DMS153 treated with DMSO at 0.1 percent for 48 hours (cell line): Measurements from ENCODE around the gene MDGA2.
"Not testable (repeated sequence)": the region's sequence is repeated elsewhere in the genome, so short reads cannot be mapped to it uniquely, and the experiment has no call there.

Experiments
- DNase-seq: peaks from one replicate; lab custom pipeline; 2025; ENCODE audit not compliant: unreplicated experiment; lab: John Stamatoyannopoulos, UW

MDGA2 gene

DNA sequence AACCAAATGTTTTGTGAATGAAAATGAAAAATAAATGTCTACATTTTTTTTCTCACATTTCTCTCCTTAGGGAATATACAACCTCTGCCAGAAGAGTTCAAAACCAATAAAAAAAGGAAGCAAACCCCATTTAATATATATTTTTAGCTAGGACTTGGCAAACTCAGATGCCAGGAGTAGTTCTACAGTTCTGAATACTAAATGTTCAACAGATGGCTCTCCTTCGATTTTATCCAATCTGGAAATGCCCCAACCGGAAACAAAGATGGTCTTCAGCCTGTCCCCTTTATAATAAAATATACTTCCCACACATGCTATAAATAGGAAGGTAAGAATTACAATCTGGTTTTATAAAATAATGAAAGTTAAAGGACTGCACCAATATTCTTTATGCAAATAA, 330.4 kb downstream of the MDGA2 start:
- no peak for DNase-seq

DNA sequence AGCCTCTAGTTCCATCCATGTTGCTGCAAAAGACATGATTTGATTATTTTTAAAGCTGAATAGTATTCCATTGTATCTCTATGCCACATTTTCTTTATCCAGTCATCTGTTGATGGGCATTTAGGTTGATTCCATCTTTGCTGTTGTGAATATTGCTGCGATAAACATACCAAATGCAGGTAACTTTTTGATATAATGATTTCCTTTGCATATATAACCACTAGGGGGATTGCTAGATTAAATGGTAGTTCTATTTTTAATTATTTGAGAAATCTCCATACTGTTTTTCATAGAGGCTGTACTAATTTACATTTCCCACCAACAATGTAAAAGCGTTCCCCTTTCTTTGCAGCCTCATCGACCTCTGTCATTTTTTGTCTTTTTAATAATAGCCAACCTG, 342.5 kb downstream of the MDGA2 start:
- DNase-seq = no peak

GRCh38 chr14:47332106-47332505, 343.3 kb downstream of the MDGA2 start:
- no peak for DNase-seq

- no peak for DNase-seq
Observed at GRCh38 chr14:47328376-47328775, 347.0 kb downstream of the MDGA2 start.

DNA sequence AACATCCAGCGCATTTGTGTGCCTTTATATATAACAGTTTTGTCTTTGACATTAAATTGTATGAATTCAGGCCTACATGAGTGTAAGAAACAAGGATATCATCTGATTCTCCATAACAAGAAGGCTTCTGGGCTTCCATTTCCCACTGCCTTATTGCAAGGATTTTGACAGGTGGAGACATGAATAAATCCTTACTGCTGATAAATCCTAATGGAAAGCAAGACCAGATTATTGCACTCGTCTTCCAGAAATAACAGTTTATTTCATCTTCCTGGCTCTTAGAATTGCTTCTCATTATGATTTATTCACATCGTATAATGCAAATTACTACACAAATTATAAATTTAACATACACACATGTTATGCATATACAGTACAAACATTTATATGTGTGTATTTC, 348.1 kb downstream of the MDGA2 start:
- DNase-seq = no peak

DNA sequence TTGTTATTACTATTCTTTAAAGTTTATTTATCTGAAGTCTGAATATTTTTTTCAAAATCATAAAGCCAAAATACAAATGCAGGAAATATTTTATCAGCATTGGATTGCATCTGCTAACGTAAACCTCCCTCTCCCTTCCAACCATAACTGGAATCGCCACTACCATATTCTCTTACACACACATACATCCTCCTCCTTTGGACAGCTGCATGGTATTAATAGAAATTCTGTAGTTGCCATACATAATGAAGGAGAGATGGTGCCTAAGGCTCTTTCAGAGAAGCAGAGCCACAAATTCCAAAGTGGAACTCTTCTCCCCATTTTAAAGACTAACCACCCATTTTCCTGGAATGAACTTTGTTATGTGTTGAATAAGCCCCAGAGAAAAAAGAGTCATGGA, 352.7 kb downstream of the MDGA2 start:
- no peak for DNase-seq

DNA sequence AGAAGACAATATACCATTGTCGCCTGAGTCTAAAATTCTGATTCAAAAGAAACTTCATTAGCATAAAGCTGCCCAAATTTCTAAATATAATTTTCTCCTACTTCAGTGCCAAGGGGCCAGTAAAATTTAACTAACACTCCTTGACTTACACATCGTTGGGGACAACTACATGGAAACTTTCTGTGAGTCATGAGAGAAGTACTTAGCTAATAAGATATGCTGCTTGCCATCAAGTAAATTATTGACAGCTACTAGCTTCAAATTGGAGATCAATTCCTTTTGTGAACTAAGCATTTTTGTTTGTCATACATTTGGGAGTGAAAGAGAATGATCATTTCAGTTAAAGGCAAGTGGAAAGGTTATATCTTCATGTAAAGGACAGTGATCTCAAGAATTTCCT, 373.3 kb downstream of the MDGA2 start:
- no peak for DNase-seq

GRCh38 chr14:47300796-47301195, 374.6 kb downstream of the MDGA2 start:
- DNase-seq = no peak

DNA sequence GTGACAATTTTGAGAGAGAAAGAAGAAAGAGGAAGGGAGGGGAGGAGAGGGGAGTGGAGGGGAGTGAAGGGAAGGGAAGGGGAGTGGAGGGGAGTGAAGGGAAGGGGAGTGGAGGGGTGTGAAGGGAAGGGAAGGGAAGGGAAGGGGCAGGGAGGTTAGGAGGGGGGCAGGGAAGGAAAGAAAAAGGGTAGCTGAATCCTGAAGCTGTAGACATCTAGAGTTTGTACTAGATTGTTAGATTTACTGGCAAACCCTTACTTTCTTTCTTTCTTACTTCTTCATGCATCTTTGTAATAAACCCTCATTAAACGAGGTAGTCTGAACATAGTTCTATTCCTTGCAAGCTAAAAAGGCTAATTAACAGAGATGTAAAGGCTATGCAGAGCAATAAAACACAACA, 378.0 kb downstream of the MDGA2 start:
- DNase-seq = no peak

DNA sequence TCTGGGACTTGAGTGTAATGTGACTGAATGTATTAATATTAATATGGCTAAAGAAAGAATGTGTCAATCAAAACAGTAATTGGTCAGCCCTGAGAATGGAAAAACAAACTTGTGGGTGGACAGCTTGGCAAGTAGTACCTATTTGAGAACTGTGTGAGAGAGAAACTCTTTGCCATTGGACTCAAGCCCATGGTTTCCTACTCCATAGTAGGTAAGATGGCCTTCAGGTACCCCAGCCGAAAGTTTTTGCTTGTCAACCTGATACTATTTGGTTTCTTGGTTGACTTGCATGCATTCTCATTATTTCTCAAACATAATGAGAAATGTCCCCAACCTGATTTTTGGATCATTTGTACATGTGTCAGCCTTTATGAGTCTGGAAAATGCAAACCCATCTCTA, 391.1 kb downstream of the MDGA2 start:
- DNase-seq = no peak

- DNase-seq = not testable (repeated sequence)
Observed at GRCh38 chr14:47281761-47282160, 393.6 kb downstream of the MDGA2 start.

- peak; percentile 14 for DNase-seq
Observed at GRCh38 chr14:47278233-47278842, 397.1 kb downstream of the MDGA2 start.

DNA sequence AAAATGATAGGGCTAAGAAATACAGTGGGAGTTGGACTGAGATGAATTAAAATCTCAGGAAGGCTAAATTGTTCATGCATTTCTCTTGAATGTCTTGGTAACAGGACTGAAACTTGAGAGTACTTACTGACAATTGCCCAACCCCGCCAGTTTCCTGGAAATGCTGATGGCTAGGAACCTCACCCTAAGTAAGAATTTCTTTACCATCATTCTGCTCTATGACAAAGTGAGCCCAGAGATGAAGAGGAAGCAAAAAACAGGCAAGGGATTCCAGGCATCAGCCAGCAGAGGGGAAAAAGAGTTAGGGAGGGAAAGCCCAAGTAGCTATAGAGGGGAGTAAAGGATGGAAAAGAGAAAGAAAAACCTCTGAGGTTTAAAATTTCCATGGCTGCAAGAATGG, 397.7 kb downstream of the MDGA2 start:
- no peak for DNase-seq

- no peak for DNase-seq
Observed at GRCh38 chr14:47276931-47277330, 398.5 kb downstream of the MDGA2 start.

GRCh38 chr14:47273939-47274338, 401.5 kb downstream of the MDGA2 start:
- no peak for DNase-seq

DNA sequence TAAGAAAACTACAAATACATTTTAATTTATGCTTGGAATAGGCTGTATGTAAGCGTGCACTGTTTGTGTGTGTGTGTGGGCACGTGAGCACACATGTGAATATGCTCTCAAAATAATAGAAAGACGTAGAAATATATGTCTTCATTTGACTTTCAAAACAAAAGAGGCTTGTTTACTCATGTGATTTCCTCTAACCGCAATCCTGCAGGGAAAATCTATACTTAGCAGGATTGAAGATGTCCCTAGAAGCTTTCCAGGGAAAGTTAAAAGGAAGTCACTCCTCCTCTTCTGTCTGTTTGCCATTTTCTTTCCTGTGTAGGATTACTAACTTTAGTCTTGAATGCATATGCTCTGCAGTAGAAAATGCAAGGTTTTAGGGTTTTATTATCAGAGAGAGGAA, 404.7 kb downstream of the MDGA2 start:
- no peak for DNase-seq

GRCh38 chr14:47269756-47270492, 405.5 kb downstream of the MDGA2 start:
- no peak for DNase-seq

DNA sequence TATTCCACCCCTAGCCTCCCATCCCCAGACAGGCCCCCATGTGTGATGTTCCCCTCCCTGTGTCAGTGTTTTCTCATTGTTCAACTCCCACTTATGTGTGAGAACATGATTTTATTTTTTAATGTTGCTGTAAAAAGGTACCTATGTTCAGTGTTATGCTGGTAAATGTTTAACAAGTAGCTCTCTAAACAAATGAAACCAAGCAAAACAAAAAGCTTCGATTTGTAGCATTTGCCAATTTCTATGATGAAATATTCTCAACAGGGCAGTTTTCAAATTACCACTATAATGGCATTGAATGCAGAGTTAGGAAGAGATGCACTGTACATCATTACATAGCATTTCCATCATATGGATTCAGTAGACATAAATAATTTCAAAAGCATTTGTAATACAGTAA, 410.6 kb downstream of the MDGA2 start:
- no peak for DNase-seq

DNA sequence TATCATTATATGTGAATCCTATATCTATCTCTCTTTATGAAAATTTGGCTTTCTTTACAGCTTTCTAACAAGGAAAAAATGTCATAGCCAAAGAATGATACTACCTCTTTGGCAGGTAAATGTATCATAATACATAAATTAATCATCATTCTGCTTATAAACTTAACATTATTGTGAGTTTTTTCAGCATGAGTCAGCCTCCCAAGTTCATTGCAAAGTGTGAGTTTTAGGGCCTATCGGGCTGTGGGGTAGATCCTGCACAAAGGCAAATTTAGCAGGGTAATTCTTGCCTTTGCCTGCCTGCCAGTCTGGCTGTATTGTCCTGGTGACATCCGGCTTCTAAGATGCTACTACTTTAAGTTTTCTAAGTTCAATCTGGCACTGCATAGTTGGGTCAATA, 412.6 kb downstream of the MDGA2 start:
- DNase-seq = no peak

- no peak for DNase-seq
Observed at GRCh38 chr14:47261350-47261749, 414.1 kb downstream of the MDGA2 start.

DNA sequence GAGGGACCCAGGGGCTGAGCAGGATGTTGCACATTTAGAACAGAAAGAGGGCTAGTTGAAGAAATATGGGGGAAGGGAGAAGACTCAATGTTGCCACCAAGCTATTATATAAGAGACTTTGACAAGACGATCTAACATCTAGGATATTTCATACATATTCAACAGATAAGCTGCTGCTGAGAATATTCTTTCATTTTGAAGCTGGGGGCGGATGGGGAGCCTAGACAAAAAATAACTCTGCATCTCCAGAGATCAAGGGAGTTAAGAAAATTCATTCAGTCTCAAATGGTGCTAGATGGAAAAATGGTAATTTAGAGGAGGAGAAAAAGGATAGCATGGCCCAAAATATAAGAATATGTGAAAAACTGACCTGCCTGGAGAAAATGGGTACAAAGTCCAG, 415.6 kb downstream of the MDGA2 start:
- DNase-seq = no peak

GRCh38 chr14:47257013-47257412, 418.4 kb downstream of the MDGA2 start:
- no peak for DNase-seq

GRCh38 chr14:47252802-47253201, 422.6 kb downstream of the MDGA2 start:
- DNase-seq = no peak
